Neuronal stem cell (in vitro differentiated cells): ENCODE results near the gene CTXN1.
A peak's percentile ranks its signal among the peaks of the same experiment; 100 is the strongest.
"Not testable (repeated sequence)": the region's sequence is repeated elsewhere in the genome, so short reads cannot be mapped to it uniquely, and the experiment has no call there.

Experiments used
- DNase-seq: peaks from one replicate; pipeline ENCODE4 v3.0.0-alpha.2; 2013; ENCODE audit warnings: low spot score
- H2AFZ ChIP-seq: one replicate; pipeline ENCODE4 v1.6.1; 2013; ENCODE audit warnings: mild to moderate bottlenecking, low read length, inconsistent platforms
- H2AK5ac ChIP-seq: 2 replicates; pipeline ENCODE4 v1.6.1; 2013; ENCODE audit warnings: low read depth, mild to moderate bottlenecking, inconsistent platforms, low read length, moderate library complexity, mixed read lengths
- H2BK120ac ChIP-seq: 2 replicates; pipeline ENCODE4 v1.6.1; 2013; ENCODE audit warnings: low read depth, mild to moderate bottlenecking, inconsistent platforms, low read length, moderate library complexity, mixed read lengths
- H2BK12ac ChIP-seq: one replicate; pipeline ENCODE4 v1.6.1; 2013; ENCODE audit warnings: low read length, inconsistent platforms
- H2BK15ac ChIP-seq: 2 replicates; pipeline ENCODE4 v1.6.1; 2013; ENCODE audit warnings: mild to moderate bottlenecking, low read length, inconsistent platforms, mixed read lengths
- H2BK5ac ChIP-seq: one replicate; pipeline ENCODE4 v1.6.1; 2013; ENCODE audit warnings: inconsistent platforms, mild to moderate bottlenecking, low read length, moderate library complexity
- H3K14ac ChIP-seq: one replicate; pipeline ENCODE4 v1.6.1; 2013; ENCODE audit warnings: low read length, inconsistent platforms
- H3K18ac ChIP-seq: 2 replicates; pipeline ENCODE4 v1.6.1; 2013; ENCODE audit warnings: low read length, inconsistent platforms
- H3K23ac ChIP-seq: 2 replicates; pipeline ENCODE4 v1.6.1; 2013; ENCODE audit warnings: low read depth, mild to moderate bottlenecking, mixed read lengths, low read length, inconsistent platforms; ENCODE audit not compliant: poor library complexity
- H3K27ac ChIP-seq: replicated peaks from 3 replicates; pipeline ENCODE4 v1.5.1; 2013; ENCODE audit warnings: low read length, inconsistent platforms
- H3K27me3 ChIP-seq, 3 experiments: 2 replicates each; pipeline ENCODE4 v1.6.1; 2013; ENCODE audit warnings: low read length in 3 of 3, mild to moderate bottlenecking in 2 of 3, inconsistent platforms in 1 of 3, low read depth in 1 of 3, mixed read lengths in 1 of 3, moderate library complexity in 1 of 3; ENCODE audit not compliant: control insufficient read depth in 3 of 3, insufficient read depth in 3 of 3
- H3K36me3 ChIP-seq, 2 donors: replicated peaks in 1 of 2; 2 replicates each; pipeline ENCODE4 v1.6.1; 2013; ENCODE audit warnings: low read length in 2 of 2; ENCODE audit not compliant: control insufficient read depth in 2 of 2, insufficient read depth in 2 of 2
- H3K4ac ChIP-seq: 2 replicates; pipeline ENCODE4 v1.6.1; 2013; ENCODE audit warnings: inconsistent platforms, mild to moderate bottlenecking, low read length, moderate library complexity
- H3K4me1 ChIP-seq, 2 donors: 1 replicate in 1 of 2; 2 replicates in 1 of 2; pipeline ENCODE4 v1.6.1; 2013; ENCODE audit warnings: low read length in 2 of 2, low read depth in 1 of 2; ENCODE audit not compliant: control insufficient read depth in 2 of 2, insufficient read depth in 1 of 2
- H3K4me2 ChIP-seq: one replicate; pipeline ENCODE4 v1.6.1; 2013; ENCODE audit warnings: mild to moderate bottlenecking, low read length, inconsistent platforms; ENCODE audit not compliant: insufficient read depth, poor library complexity, severe bottlenecking
- H3K4me3 ChIP-seq, 2 donors: 2 replicates each; pipeline ENCODE4 v1.5.1; 2013; ENCODE audit warnings: low read length in 2 of 2, mild to moderate bottlenecking in 2 of 2, inconsistent platforms in 1 of 2, moderate library complexity in 1 of 2
- H3K79me1 ChIP-seq: one replicate; pipeline ENCODE4 v1.6.1; 2013; ENCODE audit warnings: low read depth, mild to moderate bottlenecking, inconsistent platforms, low read length, moderate library complexity
- H3K9ac ChIP-seq: one replicate; pipeline ENCODE4 v1.6.1; 2013; ENCODE audit warnings: mild to moderate bottlenecking, low read depth, low read length, inconsistent platforms; ENCODE audit not compliant: poor library complexity
- H3K9me3 ChIP-seq, 2 donors: replicated peaks in 1 of 2; 2 replicates each; pipeline versions ENCODE3 to v1.6.1; 2013; ENCODE audit warnings: low read length in 2 of 2, mild to moderate bottlenecking in 2 of 2, inconsistent platforms in 1 of 2, low read depth in 1 of 2, mixed read lengths in 1 of 2, moderate library complexity in 1 of 2; ENCODE audit not compliant: control insufficient read depth in 2 of 2, insufficient read depth in 1 of 2
- H4K8ac ChIP-seq: one replicate; pipeline ENCODE4 v1.6.1; 2013; ENCODE audit warnings: low read depth, mild to moderate bottlenecking, inconsistent platforms, low read length, moderate library complexity
- H4K91ac ChIP-seq: one replicate; pipeline ENCODE4 v1.6.1; 2013; ENCODE audit warnings: low read length, low read depth, mild to moderate bottlenecking, inconsistent platforms; ENCODE audit not compliant: poor library complexity
- WGBS, 2 donors: extraction: QIAGEN DNeasy Blood & Tissue Kit; methylation state at CpG; one replicate each; pipeline ENCODE4 v1.1.7; 2013; ENCODE audit warnings: missing lambda C conversion rate in 2 of 2, mixed read lengths in 1 of 2; ENCODE audit not compliant: insufficient read length in 2 of 2, insufficient replicate concordance in 1 of 2; ENCODE audit errors: extremely low coverage in 2 of 2; 5-methylcytosine and 5-hydroxymethylcytosine counted together

The CTXN1 gene

DNA sequence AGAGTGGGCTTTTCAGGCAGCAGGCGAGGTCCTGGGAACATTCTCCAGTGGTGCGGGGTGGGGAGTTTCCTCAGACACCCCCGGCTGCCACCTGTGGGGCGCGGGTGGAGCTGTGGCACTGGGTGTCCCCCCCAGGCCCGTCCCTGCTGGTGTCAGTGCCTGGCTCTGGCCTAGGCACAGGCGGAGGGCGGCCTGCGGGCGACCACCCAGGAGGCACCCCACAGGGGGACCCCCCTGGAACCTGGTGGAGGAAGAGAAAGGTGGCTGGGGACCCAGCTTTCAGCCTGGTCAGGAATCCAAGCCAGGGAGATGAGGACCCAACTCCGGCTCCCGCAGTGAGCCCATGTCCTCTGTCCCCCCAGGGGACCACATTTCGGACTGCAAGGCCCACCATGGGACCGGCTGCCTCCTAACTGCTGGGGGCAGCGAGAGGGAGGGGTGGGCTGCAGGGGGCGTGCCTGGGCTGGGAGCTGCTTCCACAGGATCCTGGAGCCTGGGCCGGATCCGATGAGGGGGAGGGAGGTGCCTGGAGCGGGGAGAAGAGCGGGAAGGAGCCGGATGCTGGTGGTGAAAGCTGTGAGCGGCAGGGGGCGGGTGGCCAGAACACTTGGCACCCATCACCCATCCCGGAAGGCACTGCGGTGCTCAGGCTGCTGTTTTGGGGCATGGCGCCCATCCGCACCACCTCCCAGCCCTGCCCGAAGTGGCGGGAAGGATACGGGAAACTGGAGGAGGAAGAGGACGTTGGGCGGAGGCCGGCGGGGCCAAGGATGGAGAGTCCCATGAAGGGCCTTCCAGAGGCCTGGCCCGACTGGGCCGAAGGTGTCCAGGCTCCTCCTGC lies 5.5 kb upstream of the CTXN1 start:
- Histone ChIP-seq H2AK5ac (no peak overlapping the region), H3K27ac (no peak overlapping the region), H4K91ac (no peak overlapping the region), H3K79me1 (peaks cover 2% of the 10 kb centered on the region), H3K36me3 (peaks cover 42 to 80% of the 10 kb centered on the region in 2 donors), H2BK5ac (no peak overlapping the region), H2BK12ac (no peak overlapping the region), H3K23ac (no peak overlapping the region), H2AFZ (no peak overlapping the region), H3K18ac (no peak overlapping the region), H3K9ac (peak overlapping the region; percentile 60), H3K14ac (no peak overlapping the region), H4K8ac (no peak overlapping the region), H3K4me2 (no peak overlapping the region), H3K4ac (no peak overlapping the region), H3K4me1 (peaks cover under 1 to 9% of the 10 kb centered on the region in 2 donors), H3K9me3 (no peaks in the 10 kb centered on the region), H2BK120ac (no peak overlapping the region), H3K27me3 (no peaks in the 10 kb centered on the region), H2BK15ac (no peak overlapping the region), H3K4me3 (no peak overlapping the region)
- WGBS, 2 donors = no CpG with 5 or more reads among the region's 36 CpGs
- DNase-seq = no peak

DNA sequence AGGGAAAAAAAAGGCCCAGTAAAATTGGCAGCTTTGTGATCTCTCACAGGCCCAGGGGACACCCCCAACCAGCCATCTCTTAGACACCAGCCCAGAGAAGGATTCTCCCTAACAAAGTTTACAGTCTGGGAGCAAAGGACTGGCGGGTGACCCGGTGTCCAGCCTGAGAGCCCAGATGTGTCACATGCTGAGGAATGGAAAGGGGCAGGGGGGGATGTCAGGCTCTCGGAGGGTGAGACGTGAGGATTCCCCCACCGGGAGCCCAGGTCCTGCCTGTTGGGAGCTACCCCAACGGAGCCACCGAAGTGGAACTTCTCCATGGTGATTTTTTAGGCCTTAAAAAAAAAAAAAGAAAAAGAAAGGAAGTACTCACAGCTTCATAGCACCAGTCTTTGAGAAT lies 4.8 kb upstream of the CTXN1 start:
- no peak overlapping the region for H2BK15ac ChIP-seq
- no peak overlapping the region for H2BK120ac ChIP-seq
- H3K27me3 ChIP-seq = no peaks in the 10 kb centered on the region
- no peak overlapping the region for H2AFZ ChIP-seq
- no peak overlapping the region for H3K4ac ChIP-seq
- H3K4me2 ChIP-seq = no peak overlapping the region
- no peak overlapping the region for H3K23ac ChIP-seq
- no peaks in the 10 kb centered on the region for H3K9me3 ChIP-seq
- H3K4me1 ChIP-seq = peaks cover 4 to 13% of the 10 kb centered on the region in 2 donors
- no peak overlapping the region for H4K8ac ChIP-seq
- DNase-seq = no peak
- H3K79me1 ChIP-seq = peaks cover 2% of the 10 kb centered on the region
- H3K36me3 ChIP-seq = peaks cover 38 to 74% of the 10 kb centered on the region in 2 donors
- no peak overlapping the region for H3K14ac ChIP-seq
- no peak overlapping the region for H2AK5ac ChIP-seq
- no peak overlapping the region for H4K91ac ChIP-seq
- no peak overlapping the region for H2BK12ac ChIP-seq
- no peak overlapping the region for H2BK5ac ChIP-seq
- H3K18ac ChIP-seq = no peak overlapping the region
- no peak overlapping the region for H3K27ac ChIP-seq
- H3K9ac ChIP-seq = peak overlapping the region; percentile 30
- WGBS, 2 donors = no CpG with 5 or more reads among the region's 7 CpGs
- no peak overlapping the region for H3K4me3 ChIP-seq

DNA sequence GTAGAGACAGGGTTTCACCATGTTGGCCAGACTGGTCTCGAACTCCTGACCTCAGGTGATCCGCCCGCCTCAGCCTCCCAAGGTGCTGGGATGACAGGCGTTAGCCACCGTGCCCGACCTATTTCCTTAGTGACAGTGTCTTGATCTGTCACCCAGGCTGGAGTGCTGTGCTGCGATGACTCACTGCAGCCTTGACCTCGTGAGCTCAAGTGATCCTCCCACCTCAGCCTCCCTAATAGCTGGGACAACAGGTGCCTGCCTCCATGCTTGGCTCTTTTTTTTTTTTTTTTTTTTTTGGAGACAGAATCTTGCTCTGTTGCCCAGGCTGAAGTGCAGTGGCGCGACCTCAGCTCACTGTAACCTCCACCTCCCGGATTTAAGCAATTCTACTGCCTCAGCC lies 4.1 kb upstream of the CTXN1 start:
- not testable (repeated sequence) for H3K27me3 ChIP-seq, H2BK120ac ChIP-seq, H2BK12ac ChIP-seq, H3K4me3 ChIP-seq, DNase-seq, H3K27ac ChIP-seq, H3K4ac ChIP-seq, H3K79me1 ChIP-seq, H4K91ac ChIP-seq, H4K8ac ChIP-seq, H3K14ac ChIP-seq, H3K9me3 ChIP-seq, H2BK15ac ChIP-seq, H3K4me2 ChIP-seq, H3K18ac ChIP-seq, H2AFZ ChIP-seq, H3K23ac ChIP-seq, H2AK5ac ChIP-seq, H2BK5ac ChIP-seq, H3K9ac ChIP-seq
- Histone ChIP-seq H3K36me3 (peaks cover 34 to 68% of the 10 kb centered on the region in 2 donors), H3K4me1 (peaks cover 4 to 13% of the 10 kb centered on the region in 2 donors)
- no CpG with 5 or more reads among the region's 11 CpGs for WGBS, 2 donors

DNA sequence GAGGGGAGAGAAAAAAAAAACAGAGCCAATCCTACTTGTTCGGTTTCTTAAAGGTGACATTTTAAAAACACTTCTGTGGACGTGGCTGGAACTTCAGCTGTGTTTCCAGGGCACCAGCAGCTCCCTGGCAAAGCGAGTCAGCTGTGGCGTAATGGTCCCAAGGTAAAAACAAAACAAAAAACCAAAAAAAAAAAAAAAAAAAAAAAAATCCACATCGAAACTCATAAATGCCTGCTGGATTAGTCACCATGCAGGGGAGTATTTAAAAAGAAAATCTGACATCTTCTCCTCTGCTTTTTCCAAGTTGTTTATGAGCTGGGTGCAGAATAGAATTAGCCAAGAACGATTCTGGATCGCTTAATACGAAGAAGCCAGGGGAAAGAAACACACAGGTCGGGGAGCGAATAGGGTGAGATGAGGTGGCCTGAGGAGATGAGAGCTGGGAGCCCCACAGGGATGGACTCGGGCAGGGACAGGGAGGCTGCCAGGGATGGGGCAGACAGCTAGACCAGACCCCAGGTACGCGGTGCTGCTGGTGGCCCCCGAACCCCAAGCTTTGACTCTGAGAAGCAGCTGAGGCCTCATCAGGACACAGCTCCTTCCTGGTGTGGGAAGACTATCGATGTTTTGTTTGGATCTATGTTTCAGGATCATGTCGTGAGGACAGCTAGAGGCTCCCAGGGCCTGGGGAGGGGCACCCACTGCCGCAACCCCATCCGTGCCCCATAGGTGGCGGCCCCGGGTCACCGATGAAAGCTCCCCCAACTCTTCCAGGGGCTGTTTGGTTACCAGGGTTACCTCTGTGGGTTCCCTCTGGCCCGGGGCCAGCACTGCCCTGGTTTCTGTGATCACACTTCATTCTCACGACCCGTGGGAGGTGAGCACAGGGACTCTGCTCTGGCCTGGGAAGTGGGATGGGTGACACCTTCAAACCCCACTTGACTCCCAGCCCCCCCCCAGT lies 3.1 kb upstream of the CTXN1 start:
- no peak overlapping the region for H3K9ac ChIP-seq
- no peak overlapping the region for H3K4me2 ChIP-seq
- H4K91ac ChIP-seq = no peak overlapping the region
- H3K4me1 ChIP-seq = peaks cover 6 to 17% of the 10 kb centered on the region in 2 donors
- peak overlapping the region; percentile 41 for H2BK12ac ChIP-seq
- no peak overlapping the region for H3K18ac ChIP-seq
- no peaks in the 10 kb centered on the region for H3K27me3 ChIP-seq
- no peak for DNase-seq
- no peak overlapping the region for H3K4me3 ChIP-seq
- H3K79me1 ChIP-seq = peaks cover 9% of the 10 kb centered on the region
- no peak overlapping the region for H3K4ac ChIP-seq
- H2AK5ac ChIP-seq = no peak overlapping the region
- H3K9me3 ChIP-seq = no peaks in the 10 kb centered on the region
- no peak overlapping the region for H2BK120ac ChIP-seq
- H3K23ac ChIP-seq = no peak overlapping the region
- no peak overlapping the region for H3K14ac ChIP-seq
- H2BK15ac ChIP-seq = peak overlapping the region; percentile 75
- no peak overlapping the region for H2BK5ac ChIP-seq
- H2AFZ ChIP-seq = no peak overlapping the region
- no peak overlapping the region for H4K8ac ChIP-seq
- WGBS, 2 donors = no CpG with 5 or more reads among the region's 24 CpGs
- no peak overlapping the region for H3K27ac ChIP-seq
- H3K36me3 ChIP-seq = peaks cover 31 to 62% of the 10 kb centered on the region in 2 donors
